GM12878 (cell line): ENCODE results near the gene PBRM1. TPM values are rescaled to one million over a fixed set of nuclear protein-coding genes. Genes with fewer than 3 reads are reported as not detected.

Experiments
- ATAC-seq: fragments of 200-7000 bp; cut with Tn5 transposase; 3 replicates; pipeline ENCODE4 v1.9.1; 2020; ENCODE audit warnings: mild to moderate bottlenecking, moderate library complexity
- BruUV-seq: library from RNA; stranded (reverse); fragments of 400-500 nt; replicated peaks from 2 replicates; lab custom pipeline; 2021; lab: Mats Ljungman, UMichigan
- CTCF ChIA-PET: fragments of 300-600 bp; sonication (Branson Sonifier 250); formaldehyde crosslinking; extraction: SDS; loops from one replicate; lab custom pipeline; 2021; ENCODE audit warnings: inconsistent platforms; lab: Yijun Ruan, JAX
- POLR2A ChIA-PET: fragments of 350-600 bp; formaldehyde crosslinking; extraction: SDS; loops from one replicate; lab custom pipeline; 2021; ENCODE audit warnings: inconsistent platforms; lab: Charles Lee
- RAD21 ChIA-PET: fragments of 300-600 bp; sonication (Branson Sonifier 250); formaldehyde crosslinking; loops from one replicate; lab custom pipeline; 2023; ENCODE audit warnings: antibody characterized with exemption; ENCODE audit not compliant: unreplicated experiment; lab: Charles Lee
- SMC1A ChIA-PET: fragments of 300-600 bp; sonication (Branson Sonifier 250); formaldehyde crosslinking; loops from one replicate; lab custom pipeline; 2023; ENCODE audit not compliant: unreplicated experiment, uncharacterized antibody; lab: Charles Lee
- DNase-seq: peaks from one replicate; pipeline ENCODE4 v3.0.0-alpha.2; 2011; ENCODE audit warnings: low read depth, low spot score
- FAIRE-seq: peaks from 3 replicates; lab custom pipeline; 2011; peaks lifted over from hg19 to GRCh38; lab: Jason Lieb, UNC
- H2AFZ ChIP-seq: 2 replicates; pipeline ENCODE4 v1.6.0; 2011; ENCODE audit warnings: low read depth, low read length, control low read depth; ENCODE audit not compliant: control insufficient read depth
- H3K27ac ChIP-seq: 2 replicates; pipeline ENCODE4 v1.5.1; 2011; ENCODE audit warnings: control low read depth; ENCODE audit not compliant: control insufficient read depth, insufficient read depth
- H3K27me3 ChIP-seq, 2 experiments: replicated peaks in 1 of 2; 2 replicates each; pipeline versions ENCODE4 v1.6.0 to v1.6.1; 2011; ENCODE audit warnings: low read length in 1 of 2; ENCODE audit not compliant: control insufficient read depth in 2 of 2, insufficient read depth in 2 of 2
- H3K36me3 ChIP-seq, 2 experiments: 2 replicates each; pipeline ENCODE4 v1.5.1; 2011; ENCODE audit warnings: low read length in 1 of 2; ENCODE audit not compliant: control insufficient read depth in 2 of 2, insufficient read depth in 2 of 2
- H3K4me1 ChIP-seq: 2 replicates; pipeline ENCODE4 v1.6.1; 2011; ENCODE audit warnings: mild to moderate bottlenecking, low read length, moderate library complexity, mixed read lengths; ENCODE audit not compliant: control insufficient read depth, insufficient read depth
- H3K4me2 ChIP-seq: 2 replicates; pipeline ENCODE4 v1.6.0; 2011; ENCODE audit warnings: control low read depth; ENCODE audit not compliant: control insufficient read depth, insufficient read depth
- H3K4me3 ChIP-seq: fragments of 200-600 bp; sonication (generic); 2 replicates; pipeline ENCODE4 v1.5.1; 2016
- H3K79me2 ChIP-seq: 2 replicates; pipeline ENCODE4 v1.6.0; 2011; ENCODE audit warnings: low read length; ENCODE audit not compliant: control insufficient read depth, insufficient read depth
- H3K9ac ChIP-seq: 2 replicates; pipeline ENCODE4 v1.8.0; 2011; ENCODE audit warnings: low read length, control low read depth, mixed read lengths; ENCODE audit not compliant: control insufficient read depth, insufficient read depth
- H3K9me3 ChIP-seq: replicated peaks from 3 replicates; pipeline ENCODE4 v1.5.1; 2011; ENCODE audit warnings: mild to moderate bottlenecking, low read length; ENCODE audit not compliant: control insufficient read depth, insufficient read depth
- H4K20me1 ChIP-seq: 2 replicates; pipeline ENCODE4 v1.6.0; 2011; ENCODE audit not compliant: control insufficient read depth, insufficient read depth
- BRCA1 ChIP-seq: IDR thresholded peaks from 2 replicates; pipeline ENCODE4 v1.6.1; 2011; ENCODE audit warnings: low read depth, low read length, improper control_type of control experiment
- HSF1 ChIP-seq: fragments of 150-350 bp; IDR thresholded peaks from 2 replicates; pipeline ENCODE4 v1.6.1; 2014; ENCODE audit warnings: mild to moderate bottlenecking, low read depth, low read length
- JUNB ChIP-seq: IDR thresholded peaks from 2 replicates; pipeline ENCODE4 v1.6.1; 2016; ENCODE audit warnings: antibody characterized with exemption, mild to moderate bottlenecking
- POLR2A ChIP-seq: IDR thresholded peaks from 2 replicates; pipeline ENCODE4 v1.6.1; 2011; ENCODE audit warnings: low read depth, mild to moderate bottlenecking, low read length
- SIX5 ChIP-seq: IDR thresholded peaks from 2 replicates; pipeline ENCODE4 v1.6.1; 2011; ENCODE audit warnings: mild to moderate bottlenecking, low read depth, low read length, moderate library complexity; ENCODE audit not compliant: severe bottlenecking
- TBL1XR1 ChIP-seq: IDR thresholded peaks from 2 replicates; pipeline ENCODE4 v1.6.1; 2012; ENCODE audit warnings: low read depth, low read length, improper control_type of control experiment
- ZBED1 ChIP-seq: IDR thresholded peaks from 2 replicates; pipeline ENCODE4 v1.6.1; 2016; ENCODE audit warnings: borderline replicate concordance
- ZNF384 ChIP-seq: IDR thresholded peaks from 2 replicates; pipeline ENCODE4 v1.6.1; 2012; ENCODE audit warnings: low read depth, mild to moderate bottlenecking, low read length, improper control_type of control experiment, borderline replicate concordance
- WGBS: methylation state at CpG from one replicate; pipeline ENCODE4 v1.1.6; 2016; ENCODE audit warnings: low lambda C conversion rate; ENCODE audit not compliant: insufficient replicate concordance, insufficient coverage; ENCODE audit errors: missing lambda C conversion rate; 5-methylcytosine and 5-hydroxymethylcytosine counted together
- in situ Hi-C: fragments of 300-500 bp; cut with MboI; formaldehyde crosslinking; loops from 9 replicates; pipeline ENCODE4 v1.14.3; 2018; ENCODE audit warnings: mixed read lengths
- intact Hi-C: fragments of 100-400 bp; cut with micrococcal nuclease; formaldehyde crosslinking; loops from one replicate; pipeline ENCODE4 v1.14.2; 2022; ENCODE audit not compliant: unreplicated experiment
- polyA plus RNA-seq, 11 experiments: library from polyadenylated mRNA; depleted of rRNA in 4 of 11; unstranded in 6 of 11; stranded (reverse) in 5 of 11; fragments of >200 nt; fragmentation: Nextera tagmentation in 4 of 11; fragmentation: Illumina TruSeq in 1 of 11; extraction: Ambion mirVana in 4 of 11; extraction: Trizol in 1 of 11; gene quantifications; 1 replicate in 1 of 11; 2 replicates in 10 of 11; pipeline versions ENCODE4 v1.2.1 to v1.2.3, GENCODE V29; 2011 to 2016; ENCODE audit warnings: inconsistent platforms in 2 of 11, missing spikeins in 2 of 11, low read depth in 1 of 11
- total RNA-seq, 4 experiments: library from RNA; depleted of rRNA in 3 of 4; stranded (reverse); fragments of >200 nt in 3 of 4; fragmentation: Illumina TruSeq in 1 of 4; extraction: Trizol in 1 of 4; gene quantifications; 2 replicates each; pipeline versions ENCODE4 v1.2.1 to v1.2.3, GENCODE V29; 2013 to 2021
- TF ChIP-seq, protein P1 (sequence below): fragments of 450-650 bp; IDR thresholded peaks from 2 replicates; pipeline ENCODE4 v1.6.1; 2018; ENCODE audit warnings: mild to moderate bottlenecking, low read depth, moderate library complexity; ENCODE audit not compliant: partially characterized antibody

Gene PBRM1
- total and polyA plus RNA-seq, 10 of the 15 experiments (the other 5 are each of a cell fraction or from before 2014, with no cell fraction given), result 8.9 to 88.9 (median 39.3) TPM

GRCh38 chr3:52696830-52697631 lies 11.3 kb upstream of the PBRM1 start (continued):
- TF ChIP-seq HSF1, result no peak

GRCh38 chr3:52695798-52696671 lies 10.3 kb upstream of the PBRM1 start:
- DNase-seq (no peak), ATAC-seq (peak; percentile 10), FAIRE-seq (no peak)
- Histone ChIP-seq H3K27ac (peak overlapping the region; percentile 91), H3K27me3 (no peaks in the 10 kb centered on the region), H3K9ac (no peak overlapping the region), H3K9me3 (no peaks in the 10 kb centered on the region), H3K4me2 (peak overlapping the region; percentile 85; the same call in 1 of the 2 replicates), H3K4me1 (peaks cover 36% of the 10 kb centered on the region), H3K79me2 (peaks cover 9% of the 10 kb centered on the region), H4K20me1 (no peaks in the 10 kb centered on the region), H2AFZ (no peak overlapping the region), H3K4me3 (peak overlapping the region; percentile 14; the same call in 1 of the 2 replicates), H3K36me3 (peaks cover 15 to 41% of the 10 kb centered on the region in 2 experiments)
- ChIA-PET SMC1A (interaction anchor here (0.7 to 2.1 kb wide), 5 partner anchors 9 to 42 kb away, joined by 3 to 17 read pairs (median 4); partner anchors contain the start of genes GLT8D1 and SPCS1), CTCF (interaction anchor here (0.7 to 1.2 kb wide), 2 partner anchors 14 to 18 kb away, joined by 3 read pairs; no protein-coding TSS in a partner anchor), RAD21 (interaction anchor here (0.8 to 1.6 kb wide), 5 partner anchors 9 to 59 kb away, joined by 3 to 6 read pairs (median 5); partner anchors contain the start of genes GLT8D1 and SPCS1), POLR2A (interaction anchor here (0.6 to 2.5 kb wide), 8 partner anchors 10 to 619 kb away, joined by 3 to 25 read pairs (median 3); partner anchors contain the start of genes GLT8D1, GNL3, PBRM1 and SPCS1)
- 73% methylated on average over 4 of the region's 4 CpGs for WGBS
- intact Hi-C loops (no loop called here), in situ Hi-C loops (no loop called here)
- no TSS peak for BruUV-seq
- TF ChIP-seq BRCA1, result no peak
- TF ChIP-seq TBL1XR1, result no peak
- no peak for TF ChIP-seq SIX5
- no peak for TF ChIP-seq JUNB
- TF ChIP-seq, protein P1, sequence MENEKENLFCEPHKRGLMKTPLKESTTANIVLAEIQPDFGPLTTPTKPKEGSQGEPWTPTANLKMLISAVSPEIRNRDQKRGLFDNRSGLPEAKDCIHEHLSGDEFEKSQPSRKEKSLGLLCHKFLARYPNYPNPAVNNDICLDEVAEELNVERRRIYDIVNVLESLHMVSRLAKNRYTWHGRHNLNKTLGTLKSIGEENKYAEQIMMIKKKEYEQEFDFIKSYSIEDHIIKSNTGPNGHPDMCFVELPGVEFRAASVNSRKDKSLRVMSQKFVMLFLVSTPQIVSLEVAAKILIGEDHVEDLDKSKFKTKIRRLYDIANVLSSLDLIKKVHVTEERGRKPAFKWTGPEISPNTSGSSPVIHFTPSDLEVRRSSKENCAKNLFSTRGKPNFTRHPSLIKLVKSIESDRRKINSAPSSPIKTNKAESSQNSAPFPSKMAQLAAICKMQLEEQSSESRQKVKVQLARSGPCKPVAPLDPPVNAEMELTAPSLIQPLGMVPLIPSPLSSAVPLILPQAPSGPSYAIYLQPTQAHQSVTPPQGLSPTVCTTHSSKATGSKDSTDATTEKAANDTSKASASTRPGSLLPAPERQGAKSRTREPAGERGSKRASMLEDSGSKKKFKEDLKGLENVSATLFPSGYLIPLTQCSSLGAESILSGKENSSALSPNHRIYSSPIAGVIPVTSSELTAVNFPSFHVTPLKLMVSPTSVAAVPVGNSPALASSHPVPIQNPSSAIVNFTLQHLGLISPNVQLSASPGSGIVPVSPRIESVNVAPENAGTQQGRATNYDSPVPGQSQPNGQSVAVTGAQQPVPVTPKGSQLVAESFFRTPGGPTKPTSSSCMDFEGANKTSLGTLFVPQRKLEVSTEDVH, result no peak
- TF ChIP-seq ZNF384, result no peak
- TF ChIP-seq POLR2A, result peak; percentile 45; the same call in 1 of the 2 replicates
- peak; percentile 19; the same call in 1 of the 2 replicates for TF ChIP-seq ZBED1
